Measurements from ENCODE around the gene PNMA8B. TPM values are rescaled to one million over a fixed set of nuclear protein-coding genes. Genes with fewer than 3 reads are reported as not detected.

Gene PNMA8B
- total RNA-seq, 1 experiment from 2014 or later, result 0.10 TPM

DNA sequence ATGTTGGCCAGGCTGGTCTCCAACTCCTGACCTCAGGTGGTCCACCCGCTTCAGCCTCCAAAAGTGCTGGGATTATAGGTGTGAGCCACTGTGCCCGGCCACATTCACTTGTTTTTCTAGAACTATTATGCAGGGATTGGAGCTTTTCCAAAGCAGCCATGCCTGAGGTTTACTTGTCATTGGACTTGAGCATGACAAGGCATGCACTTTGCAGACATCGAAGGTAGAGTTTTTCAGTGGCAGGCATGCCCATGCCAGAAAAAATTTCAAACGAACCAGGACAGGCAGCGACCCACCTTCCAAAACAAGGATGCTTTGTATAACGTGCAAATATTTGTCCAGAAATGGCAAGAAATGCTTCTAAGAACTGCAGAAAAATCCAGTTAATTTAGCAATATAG, 42.0 kb downstream of the PNMA8B start:
- H3K4me2 ChIP-seq (ENCODE audit: low read length), result no peak overlapping the region
- no peak overlapping the region for H2AFZ ChIP-seq (ENCODE audit: low read depth, low read length, poor library complexity, severe bottlenecking)
- H3K4me1 ChIP-seq (ENCODE audit: control insufficient read depth in 1 of 2, insufficient read depth in 2 of 2, low read length in 2 of 2), result no peaks in the 10 kb centered on the region
- TF ChIP-seq CTCF (IDR thresholded peaks at IDR 0.05 in 2 of 3, conservative IDR thresholded peaks at IDR 0.05 in 1 of 3; ENCODE audit: borderline replicate concordance in 1 of 3, insufficient read depth in 1 of 3, low read depth in 2 of 3, low read length in 2 of 3) (no peak), JUND (IDR thresholded peaks at IDR 0.05) (no peak), FOSL1 (IDR thresholded peaks at IDR 0.05; ENCODE audit: low read depth) (no peak), CEBPB (IDR thresholded peaks at IDR 0.05; ENCODE audit: low read depth) (no peak), RAD21 (IDR thresholded peaks at IDR 0.05; ENCODE audit: low read depth) (no peak), TCF7L2 (IDR thresholded peaks at IDR 0.05; ENCODE audit: borderline replicate concordance, extremely low read depth, insufficient read depth, insufficient read length) (no peak), EZH2phosphoT487 (IDR thresholded peaks at IDR 0.05; ENCODE audit: borderline replicate concordance) (no peak), ZNF274 (IDR thresholded peaks at IDR 0.05; ENCODE audit: low read depth, low read length) (no peak), POLR2AphosphoS5 (IDR thresholded peaks at IDR 0.05; ENCODE audit: low read depth, low read length) (no peak), EGR1 (IDR thresholded peaks at IDR 0.05; ENCODE audit: low read depth) (no peak), SP1 (IDR thresholded peaks at IDR 0.05; ENCODE audit: low read depth) (no peak)
- no peak overlapping the region for H3K4me3 ChIP-seq (replicated peaks in 1 of 2; ENCODE audit: low read depth in 1 of 2, low read length in 2 of 2)
- no peaks in the 10 kb centered on the region for H3K36me3 ChIP-seq (ENCODE audit: control insufficient read depth in 1 of 2, insufficient read depth in 2 of 2, low read length in 2 of 2)
- H3K27me3 ChIP-seq (ENCODE audit: insufficient read depth, low read length), result no peaks in the 10 kb centered on the region
- H3K79me2 ChIP-seq (ENCODE audit: insufficient read depth, low read length), result no peaks in the 10 kb centered on the region
- intact Hi-C loops (cut with micrococcal nuclease), result no loop called here
- no peak for DNase-seq (ENCODE audit: low read depth, low spot score)
- H3K9me3 ChIP-seq (ENCODE audit: control insufficient read depth in 1 of 2, insufficient read depth in 1 of 2, low read depth in 1 of 2, low read length in 2 of 2), result no peaks in the 10 kb centered on the region
- no peaks in the 10 kb centered on the region for H4K20me1 ChIP-seq (ENCODE audit: insufficient read depth)
- H3K9me2 ChIP-seq (ENCODE audit: insufficient read depth), result no peaks in the 10 kb centered on the region
- no peak overlapping the region for H3K9ac ChIP-seq (ENCODE audit: low read length)
- H3K27ac ChIP-seq (ENCODE audit: low read depth, low read length), result no peak overlapping the region
- RAD21 ChIA-PET (ENCODE audit: low non-redundant PET in 1 of 2, low total read pairs in 2 of 2, uncharacterized antibody in 2 of 2, unreplicated experiment in 2 of 2), result no interaction called here
- BruUV-seq (replicated peaks), result no TSS peak
- ATAC-seq, result no peak
- CTCF ChIA-PET, result no interaction called here
- POLR2A ChIA-PET, result no interaction called here
